GM19324 (cell line): ENCODE results near the gene DTX3L.
A peak's percentile ranks its signal among the peaks of the same experiment; 100 is the strongest.

Source experiments
- ATAC-seq: cut with Tn5 transposase; IDR thresholded peaks from one replicate; pipeline ENCODE4 v1.9.1; 2021; ENCODE audit warnings: mild to moderate bottlenecking, moderate library complexity; ENCODE audit not compliant: unreplicated experiment, low FRiP score

DTX3L gene

GRCh38 chr3:122564155-122564912 is at the start of gene DTX3L, which contains the start of gene PARP9:
DTX3L (plus strand) TSS chr3:122564338; CDS start chr3:122564427, 89 bp downstream.
PARP9 (minus strand) TSS chr3:122564300; CDS start chr3:122559620, 4,680 bp downstream.
- ATAC-seq, result peak; percentile 69

GRCh38 chr3:122515020-122515468 is 49.1 kb upstream of the DTX3L start:
- no peak for ATAC-seq

GRCh38 chr3:122515870-122516269 is 48.3 kb upstream of the DTX3L start:
- no peak for ATAC-seq

- no peak for ATAC-seq
Observed at GRCh38 chr3:122516846-122517360, 47.2 kb upstream of the DTX3L start.

DNA sequence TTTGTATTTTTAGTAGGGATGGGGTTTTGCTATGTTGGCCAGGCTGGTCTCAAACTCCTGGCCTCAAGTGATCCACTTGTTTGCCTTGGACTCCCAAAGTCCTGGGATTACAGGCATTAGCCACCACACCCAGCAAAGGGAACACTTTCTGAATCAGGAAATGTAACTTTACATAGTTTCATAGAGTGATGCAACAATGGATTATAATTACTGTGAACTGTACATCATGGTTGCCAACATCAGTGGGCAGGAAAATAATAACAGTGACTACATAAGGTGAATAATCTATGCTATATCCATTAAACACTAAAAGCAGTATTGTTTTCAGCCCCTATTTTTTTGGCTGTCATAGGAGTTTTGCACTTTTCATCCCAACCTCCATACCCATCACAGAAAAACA is 44.4 kb upstream of the DTX3L start:
- ATAC-seq, result no peak

DNA sequence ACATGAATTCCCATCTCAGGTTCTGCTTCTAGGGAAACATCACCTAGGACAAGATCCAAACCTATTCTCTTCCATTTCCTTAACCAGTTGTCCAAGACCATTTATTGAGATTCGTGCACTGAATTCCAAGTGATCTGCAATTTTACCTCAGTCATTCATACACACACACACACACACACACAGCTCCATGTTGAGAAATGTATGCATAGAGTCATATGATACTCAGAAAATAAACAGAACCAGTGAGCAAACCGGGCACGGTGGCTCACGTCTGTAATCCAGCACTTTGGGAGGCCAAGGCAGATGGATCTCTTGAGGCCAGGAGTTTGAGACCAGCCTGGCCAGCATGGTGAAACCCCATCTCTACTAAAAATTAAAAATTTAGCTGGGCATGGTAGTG is 43.3 kb upstream of the DTX3L start:
- no peak for ATAC-seq

- ATAC-seq, result no peak
Observed at GRCh38 chr3:122523317-122523716, 40.8 kb upstream of the DTX3L start.

DNA sequence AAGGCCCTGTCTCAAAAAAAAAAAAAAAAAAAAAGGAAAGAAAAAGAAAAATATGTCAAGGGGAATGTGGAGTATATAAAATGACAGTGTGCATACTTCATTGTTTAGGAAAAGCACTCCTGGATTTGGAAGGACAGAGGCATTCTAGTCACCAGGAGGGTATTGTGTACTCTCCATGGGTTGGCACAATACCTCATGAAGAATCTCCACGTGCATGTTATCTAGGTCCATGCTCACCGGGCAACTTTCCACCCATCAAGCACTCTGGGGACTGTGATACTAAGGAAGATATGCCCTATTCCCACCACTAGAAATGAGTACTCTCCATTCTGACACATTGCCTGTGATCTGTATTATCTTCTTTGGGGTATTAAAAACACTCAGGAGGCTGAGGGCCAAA is 34.0 kb upstream of the DTX3L start:
- ATAC-seq, result no peak

DNA sequence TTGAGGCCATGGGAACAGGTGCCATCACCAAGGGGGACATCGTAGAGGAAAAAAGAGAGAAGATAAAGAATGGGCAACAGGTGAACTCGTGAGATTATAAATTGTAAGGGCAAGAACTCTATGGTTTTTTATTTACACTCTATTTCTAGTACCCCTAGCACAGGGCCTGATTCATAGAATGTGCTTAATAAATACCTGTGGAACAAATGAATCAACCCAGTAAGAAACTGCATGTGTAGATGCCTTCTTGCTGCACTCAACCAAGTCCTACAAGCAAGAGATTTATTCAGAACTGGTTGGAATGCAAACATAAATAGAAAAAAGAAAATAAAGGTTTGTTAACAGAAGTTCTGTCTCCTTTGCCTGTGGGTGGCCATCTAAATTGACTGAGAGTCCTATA is 30.7 kb upstream of the DTX3L start:
- no peak for ATAC-seq

DNA sequence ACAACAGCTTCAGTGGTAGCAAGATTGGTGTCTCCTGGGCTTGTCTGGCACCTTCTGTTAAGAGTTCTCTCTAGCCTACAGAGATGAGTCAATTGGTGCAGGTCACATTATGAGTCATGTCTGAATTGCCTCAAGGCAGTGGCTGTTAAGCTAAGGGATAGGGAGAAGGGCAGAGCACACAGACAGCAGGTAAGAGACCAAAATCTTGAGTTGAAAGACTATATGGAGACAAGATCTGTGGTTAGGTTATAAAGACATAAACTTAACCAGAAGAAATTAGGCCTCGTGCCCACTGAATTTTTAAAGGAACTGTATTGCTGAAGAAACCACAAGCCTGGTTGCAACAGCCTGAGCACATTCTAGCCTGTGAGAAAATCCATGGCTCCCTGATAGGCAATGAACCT is 30.2 kb upstream of the DTX3L start:
- no peak for ATAC-seq

- no peak for ATAC-seq
Observed at GRCh38 chr3:122535964-122536631, 28.0 kb upstream of the DTX3L start.

DNA sequence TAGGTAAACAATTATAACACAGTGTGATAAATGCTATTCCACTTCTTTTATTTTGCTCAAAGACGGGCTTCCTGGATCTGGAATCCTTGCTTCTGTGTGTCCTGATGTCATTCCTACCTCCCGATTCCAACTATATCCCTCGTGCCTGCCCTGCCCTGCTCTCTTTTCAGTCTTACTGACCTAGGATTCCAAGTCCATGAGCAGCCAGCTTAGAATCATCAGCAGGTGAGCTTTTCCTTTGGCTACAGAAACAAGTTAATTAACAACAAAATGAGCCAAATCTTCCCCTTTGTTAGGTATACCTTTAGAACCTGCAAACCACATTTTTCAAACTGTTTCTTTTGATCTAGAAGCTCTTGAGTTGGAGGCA is 27.5 kb upstream of the DTX3L start:
- ATAC-seq, result no peak

- ATAC-seq, result no peak
Observed at GRCh38 chr3:122538956-122539490, 25.1 kb upstream of the DTX3L start.

DNA sequence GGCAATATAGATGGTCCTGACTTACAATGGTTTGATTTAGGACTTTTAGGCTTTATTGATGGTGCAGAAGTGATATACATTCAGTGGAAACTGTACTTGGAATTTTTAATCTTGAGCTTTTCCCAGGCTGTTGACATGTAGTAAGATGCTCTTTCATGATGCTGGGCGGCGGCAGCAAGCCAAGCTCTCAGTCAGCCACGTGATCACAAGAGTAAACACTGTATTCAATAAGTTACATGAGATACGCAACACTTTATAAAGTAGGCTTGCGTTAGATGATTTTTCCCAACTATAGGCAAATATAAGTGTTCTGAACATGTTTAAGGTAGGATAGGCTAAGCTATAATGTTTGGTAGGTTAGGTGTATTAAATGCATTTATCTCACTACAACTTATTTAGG is 18.0 kb upstream of the DTX3L start:
- no peak for ATAC-seq

GRCh38 chr3:122548076-122548475 is 16.1 kb upstream of the DTX3L start:
- ATAC-seq, result no peak

GRCh38 chr3:122548619-122549018 is 15.5 kb upstream of the DTX3L start:
- ATAC-seq, result no peak

- no peak for ATAC-seq
Observed at GRCh38 chr3:122553171-122553570, 11.0 kb upstream of the DTX3L start.

- ATAC-seq, result no peak
Observed at GRCh38 chr3:122555275-122556071, 8.7 kb upstream of the DTX3L start.

- no peak for ATAC-seq
Observed at GRCh38 chr3:122557356-122557755, 6.8 kb upstream of the DTX3L start.

DNA sequence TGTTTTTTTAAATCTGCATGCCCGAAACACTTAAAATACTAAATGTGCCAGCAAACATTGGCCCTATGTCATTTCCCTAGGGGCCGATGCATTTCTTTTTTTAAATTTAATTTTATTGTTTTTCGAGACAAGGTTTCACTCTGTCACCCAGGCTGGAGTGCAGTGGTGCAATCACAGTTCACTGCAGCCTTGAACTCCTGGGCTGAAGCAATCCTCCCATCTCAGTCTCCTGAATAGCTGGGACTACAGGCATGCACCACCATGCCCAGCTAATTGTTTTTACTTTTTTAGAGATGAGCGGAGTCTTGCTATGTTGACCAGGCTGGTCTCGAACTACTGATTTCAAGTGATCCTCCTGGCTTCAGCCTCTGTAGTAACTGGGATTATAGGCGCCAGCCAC is 5.5 kb upstream of the DTX3L start:
- ATAC-seq, result no peak

DNA sequence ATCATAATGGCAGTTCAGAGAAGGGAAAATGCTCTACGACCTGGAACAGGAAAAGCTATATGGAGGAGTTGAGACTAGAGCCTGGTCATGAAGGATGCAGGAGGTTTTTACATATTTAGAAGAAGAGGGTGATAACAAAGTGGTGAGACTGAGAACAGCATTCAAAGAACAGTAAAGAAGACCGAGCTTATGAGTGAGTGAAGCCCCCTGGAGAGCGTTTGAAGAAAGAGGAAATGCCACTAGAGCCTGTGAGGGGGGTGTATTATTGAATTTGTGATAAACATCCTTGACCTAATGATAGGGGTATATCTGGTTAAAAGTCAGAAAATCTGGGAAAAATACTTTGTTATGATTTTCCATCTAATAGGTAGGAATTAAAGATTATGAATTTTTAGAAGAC is 4.2 kb upstream of the DTX3L start:
- no peak for ATAC-seq
